ENCODE data around the gene RPS6KA1. TPM values are rescaled to one million over a fixed set of nuclear protein-coding genes. Genes with fewer than 3 reads are reported as not detected.
A peak's percentile ranks its signal among the peaks of the same experiment; 100 is the strongest.

The RPS6KA1 gene
- total and polyA plus RNA-seq, 2 of the 13 experiments (the other 11 are each of a cell fraction or from before 2014, with no cell fraction given), result 19.6 to 24.2 TPM

GRCh38 chr1:26574719-26575251 lies 45.2 kb downstream of the RPS6KA1 start (continued):
- TF ChIP-seq TFE3 (CRISPR knock-in tag; IDR thresholded peaks at IDR 0.05), result no peak
- no peak for TF ChIP-seq LRRFIP1 (CRISPR knock-in tag; conservative IDR thresholded peaks at IDR 0.05)
- no peak for TF ChIP-seq GZF1 (CRISPR knock-in tag; IDR thresholded peaks at IDR 0.05)
- TF ChIP-seq LBX2 (CRISPR knock-in tag; IDR thresholded peaks at IDR 0.05; ENCODE audit: borderline replicate concordance), result no peak
- no peak for TF ChIP-seq MEIS2 (CRISPR knock-in tag; IDR thresholded peaks at IDR 0.05)
- no peak for TF ChIP-seq ZNF143 (CRISPR knock-in tag; IDR thresholded peaks at IDR 0.05)

- no peak overlapping the region for H3K4me3 ChIP-seq (replicated peaks in 1 of 3; ENCODE audit: insufficient read depth in 1 of 3, low read depth in 2 of 3, low read length in 3 of 3)
- no peak overlapping the region for H3K4me2 ChIP-seq (ENCODE audit: low read depth, low read length)
- H3K36me3 ChIP-seq (replicated peaks in 1 of 2; ENCODE audit: control insufficient read depth in 1 of 2, insufficient read depth in 2 of 2, low read length in 2 of 2), result peaks cover 7 to 28% of the 10 kb centered on the region in 2 experiments; a peak in 4 of 5 replicates
- no TSS peak for BruUV-seq (replicated peaks)
- no peak overlapping the region for H2AFZ ChIP-seq (ENCODE audit: low read length)
- H3K27me3 ChIP-seq (ENCODE audit: control insufficient read depth in 1 of 2, insufficient read depth in 2 of 2, low read length in 2 of 2), result no peaks in the 10 kb centered on the region; a peak in 1 of 5 replicates
- POLR2A ChIA-PET, result no interaction called here
- intact Hi-C loops (cut with micrococcal nuclease; ENCODE audit: unreplicated experiment), result no loop called here
- in situ Hi-C loops (cut with HindIII; ENCODE audit: extremely low pct_ligation_motif_present, low pct_unique_long_range_greater_than_20kb), result no loop called here
- WGBS (ENCODE audit: low lambda C conversion rate), result 89% methylated on average over 3 of the region's 3 CpGs
- no peak for DNase-seq (ENCODE audit: low spot score)
- H3K4me1 ChIP-seq (ENCODE audit: insufficient read depth, low read length), result no peaks in the 10 kb centered on the region
- TF ChIP-seq RBM22 (optimal IDR thresholded peaks at IDR 0.05; ENCODE audit: low read length) (peak; percentile 24), ETV6 (CRISPR knock-in tag; conservative IDR thresholded peaks at IDR 0.05) (no peak)
- no peak for FAIRE-seq
- H4K20me1 ChIP-seq (ENCODE audit: insufficient read depth, low read length), result no peaks in the 10 kb centered on the region
- no peak overlapping the region for H3K27ac ChIP-seq (ENCODE audit: extremely low read length, insufficient read depth, low read length)
- H3K9me3 ChIP-seq (ENCODE audit: low read length), result no peaks in the 10 kb centered on the region
- CTCF ChIA-PET (ENCODE audit: low intra/inter-chr PET ratio, low total read pairs), result no interaction called here
- no peak overlapping the region for H3K9ac ChIP-seq (ENCODE audit: insufficient read depth, low read depth, low read length)
- no peaks in the 10 kb centered on the region for H3K79me2 ChIP-seq (ENCODE audit: insufficient read depth, low read length)
- no peak for ATAC-seq
Observed at GRCh38 chr1:26575348-26575747, 45.8 kb downstream of the RPS6KA1 start.
